T-helper 2 cell treated with Interferon-gamma antibody and Interleukin-4, amounts not matched to agents 5 μg/mL and 100 μg/mL, for 36 hours (primary cell): ENCODE data around the gene HNRNPC.

Source experiments
- DNase-seq: peaks from one replicate; pipeline ENCODE4 v3.0.0; 2021; ENCODE audit warnings: low spot score
- H3K27ac Mint-ChIP-seq: one replicate; pipeline ENCODE4 v1.8.0; 2021; ENCODE audit warnings: mild to moderate bottlenecking, mixed read lengths
- H3K27me3 Mint-ChIP-seq: one replicate; pipeline ENCODE4 v1.8.0; 2021; ENCODE audit warnings: low read depth, mixed read lengths
- H3K36me3 Mint-ChIP-seq: one replicate; pipeline ENCODE4 v1.8.0; 2021; ENCODE audit warnings: low read depth, mixed read lengths
- H3K4me1 Mint-ChIP-seq: one replicate; pipeline ENCODE4 v1.8.0; 2021; ENCODE audit warnings: low read depth, mixed read lengths
- H3K4me3 Mint-ChIP-seq: one replicate; pipeline ENCODE4 v1.8.0; 2022; ENCODE audit warnings: mild to moderate bottlenecking, moderate library complexity, mixed read lengths
- H3K9me3 Mint-ChIP-seq: one replicate; pipeline ENCODE4 v1.8.0; 2021; ENCODE audit warnings: mixed read lengths

Gene HNRNPC

GRCh38 chr14:21245813-21246212, 23.4 kb downstream of the HNRNPC start:
- H3K4me1 Mint-ChIP-seq = peaks cover 25% of the 10 kb centered on the region
- no peaks in the 10 kb centered on the region for H3K27me3 Mint-ChIP-seq
- H3K9me3 Mint-ChIP-seq = no peaks in the 10 kb centered on the region
- H3K36me3 Mint-ChIP-seq = peaks cover 63% of the 10 kb centered on the region
- DNase-seq = no peak
- H3K27ac Mint-ChIP-seq = no peak overlapping the region
- H3K4me3 Mint-ChIP-seq = no peak overlapping the region

- H3K27me3 Mint-ChIP-seq = no peaks in the 10 kb centered on the region
- peaks cover 20% of the 10 kb centered on the region for H3K4me1 Mint-ChIP-seq
- H3K27ac Mint-ChIP-seq = no peak overlapping the region
- H3K36me3 Mint-ChIP-seq = peaks cover 52% of the 10 kb centered on the region
- no peaks in the 10 kb centered on the region for H3K9me3 Mint-ChIP-seq
- H3K4me3 Mint-ChIP-seq = no peak overlapping the region
- DNase-seq = no peak
Observed at GRCh38 chr14:21244544-21244943, 24.7 kb downstream of the HNRNPC start.

GRCh38 chr14:21241218-21241819, 27.9 kb downstream of the HNRNPC start:
- H3K27me3 Mint-ChIP-seq = no peaks in the 10 kb centered on the region
- peaks cover 31% of the 10 kb centered on the region for H3K4me1 Mint-ChIP-seq
- H3K9me3 Mint-ChIP-seq = no peaks in the 10 kb centered on the region
- no peak for DNase-seq
- H3K36me3 Mint-ChIP-seq = peaks cover 52% of the 10 kb centered on the region
- no peak overlapping the region for H3K27ac Mint-ChIP-seq
- no peak overlapping the region for H3K4me3 Mint-ChIP-seq

- DNase-seq = no peak
- no peaks in the 10 kb centered on the region for H3K9me3 Mint-ChIP-seq
- no peak overlapping the region for H3K27ac Mint-ChIP-seq
- H3K27me3 Mint-ChIP-seq = no peaks in the 10 kb centered on the region
- peaks cover 36% of the 10 kb centered on the region for H3K4me1 Mint-ChIP-seq
- no peak overlapping the region for H3K4me3 Mint-ChIP-seq
- peaks cover 49% of the 10 kb centered on the region for H3K36me3 Mint-ChIP-seq
Observed at GRCh38 chr14:21240417-21240816, 28.8 kb downstream of the HNRNPC start.

- Mint-ChIP-seq H3K27ac (no peak overlapping the region), H3K27me3 (no peaks in the 10 kb centered on the region), H3K4me3 (no peak overlapping the region), H3K9me3 (no peaks in the 10 kb centered on the region), H3K36me3 (peaks cover 50% of the 10 kb centered on the region), H3K4me1 (peaks cover 48% of the 10 kb centered on the region)
- no peak for DNase-seq
Observed at GRCh38 chr14:21238823-21239518, 30.3 kb downstream of the HNRNPC start.

GRCh38 chr14:21236948-21237797, 32.1 kb downstream of the HNRNPC start:
- no peak overlapping the region for H3K27ac Mint-ChIP-seq

GRCh38 chr14:21234112-21234511, 35.1 kb downstream of the HNRNPC start:
- H3K4me1 Mint-ChIP-seq = peaks cover 75% of the 10 kb centered on the region

More at GRCh38 chr14:21236948-21237797, 32.1 kb downstream of the HNRNPC start:
- Mint-ChIP-seq H3K9me3 (no peaks in the 10 kb centered on the region), H3K27me3 (no peaks in the 10 kb centered on the region), H3K36me3 (peaks cover 50% of the 10 kb centered on the region), H3K4me3 (no peak overlapping the region), H3K4me1 (peaks cover 55% of the 10 kb centered on the region)
- no peak for DNase-seq

GRCh38 chr14:21233457-21234076, 35.7 kb downstream of the HNRNPC start:
- H3K27me3 Mint-ChIP-seq = no peaks in the 10 kb centered on the region
- H3K4me3 Mint-ChIP-seq = peak overlapping the region; percentile 9
- peaks cover 70% of the 10 kb centered on the region for H3K4me1 Mint-ChIP-seq
- H3K36me3 Mint-ChIP-seq = peaks cover 65% of the 10 kb centered on the region
- H3K9me3 Mint-ChIP-seq = no peaks in the 10 kb centered on the region
- no peak for DNase-seq
- peak overlapping the region; percentile 36 for H3K27ac Mint-ChIP-seq

More at GRCh38 chr14:21234112-21234511, 35.1 kb downstream of the HNRNPC start:
- DNase-seq = no peak
- no peaks in the 10 kb centered on the region for H3K9me3 Mint-ChIP-seq
- peak overlapping the region; percentile 26 for H3K4me3 Mint-ChIP-seq
- H3K36me3 Mint-ChIP-seq = peaks cover 71% of the 10 kb centered on the region
- H3K27me3 Mint-ChIP-seq = no peaks in the 10 kb centered on the region
- peak overlapping the region; percentile 77 for H3K27ac Mint-ChIP-seq

GRCh38 chr14:21231020-21231652, 38.1 kb downstream of the HNRNPC start:
- H3K4me1 Mint-ChIP-seq = peaks cover 66% of the 10 kb centered on the region
- peak overlapping the region; percentile 92 for H3K27ac Mint-ChIP-seq
- peaks cover 71% of the 10 kb centered on the region for H3K36me3 Mint-ChIP-seq
- H3K4me3 Mint-ChIP-seq = peak overlapping the region; percentile 75
- no peaks in the 10 kb centered on the region for H3K9me3 Mint-ChIP-seq
- no peak for DNase-seq
- H3K27me3 Mint-ChIP-seq = no peaks in the 10 kb centered on the region

GRCh38 chr14:21229821-21230220, 39.4 kb downstream of the HNRNPC start:
- Mint-ChIP-seq H3K27me3 (no peaks in the 10 kb centered on the region), H3K27ac (peak overlapping the region; percentile 92), H3K4me1 (peaks cover 58% of the 10 kb centered on the region), H3K36me3 (peaks cover 78% of the 10 kb centered on the region), H3K9me3 (no peaks in the 10 kb centered on the region), H3K4me3 (peak overlapping the region; percentile 75)
- DNase-seq = no peak

GRCh38 chr14:21227981-21228380, 41.3 kb downstream of the HNRNPC start:
- no peaks in the 10 kb centered on the region for H3K27me3 Mint-ChIP-seq
- peaks cover 56% of the 10 kb centered on the region for H3K4me1 Mint-ChIP-seq
- H3K9me3 Mint-ChIP-seq = no peaks in the 10 kb centered on the region
- no peak overlapping the region for H3K27ac Mint-ChIP-seq
- peaks cover 78% of the 10 kb centered on the region for H3K36me3 Mint-ChIP-seq
- no peak for DNase-seq
- H3K4me3 Mint-ChIP-seq = no peak overlapping the region

- Mint-ChIP-seq H3K27ac (peak overlapping the region; percentile 26), H3K9me3 (no peaks in the 10 kb centered on the region), H3K4me3 (no peak overlapping the region), H3K36me3 (peaks cover 82% of the 10 kb centered on the region), H3K27me3 (no peaks in the 10 kb centered on the region), H3K4me1 (peaks cover 56% of the 10 kb centered on the region)
- no peak for DNase-seq
Observed at GRCh38 chr14:21227150-21227549, 42.1 kb downstream of the HNRNPC start.

GRCh38 chr14:21226467-21226866, 42.8 kb downstream of the HNRNPC start:
- H3K4me3 Mint-ChIP-seq = no peak overlapping the region
- DNase-seq = no peak
- peaks cover 83% of the 10 kb centered on the region for H3K36me3 Mint-ChIP-seq
- H3K27me3 Mint-ChIP-seq = no peaks in the 10 kb centered on the region
- no peak overlapping the region for H3K27ac Mint-ChIP-seq
- H3K9me3 Mint-ChIP-seq = no peaks in the 10 kb centered on the region
- peaks cover 55% of the 10 kb centered on the region for H3K4me1 Mint-ChIP-seq
